GM18873 (cell line): Measurements from ENCODE around the gene PRR19.
"Not testable (repeated sequence)": the region's sequence is repeated elsewhere in the genome, so short reads cannot be mapped to it uniquely, and the experiment has no call there.

Experiments
- ATAC-seq: cut with Tn5 transposase; IDR thresholded peaks from one replicate; pipeline ENCODE4 v1.9.1; 2021; ENCODE audit warnings: mild to moderate bottlenecking, moderate library complexity, moderate number of reproducible peaks; ENCODE audit not compliant: unreplicated experiment, low FRiP score

PRR19 gene

DNA sequence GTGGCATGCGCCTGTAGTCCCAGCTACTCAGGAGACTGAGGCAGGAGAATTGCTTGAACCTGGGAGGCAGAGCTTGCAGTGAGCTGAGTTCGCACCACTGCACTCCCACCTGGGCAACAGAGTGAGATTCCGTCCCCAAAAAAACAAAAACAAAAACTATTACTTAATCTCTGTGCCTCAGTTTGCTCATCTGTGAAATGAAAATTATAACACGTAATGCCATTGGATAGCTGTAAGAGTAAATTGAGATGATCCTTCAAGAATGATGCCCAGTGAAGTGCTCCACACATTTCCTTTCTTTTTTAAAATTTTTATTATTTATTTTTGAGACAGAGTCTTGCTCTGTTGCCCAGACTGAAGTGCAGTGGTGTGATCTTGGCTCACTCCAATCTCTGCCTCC is 38.0 kb downstream of the PRR19 start:
- not testable (repeated sequence) for ATAC-seq

DNA sequence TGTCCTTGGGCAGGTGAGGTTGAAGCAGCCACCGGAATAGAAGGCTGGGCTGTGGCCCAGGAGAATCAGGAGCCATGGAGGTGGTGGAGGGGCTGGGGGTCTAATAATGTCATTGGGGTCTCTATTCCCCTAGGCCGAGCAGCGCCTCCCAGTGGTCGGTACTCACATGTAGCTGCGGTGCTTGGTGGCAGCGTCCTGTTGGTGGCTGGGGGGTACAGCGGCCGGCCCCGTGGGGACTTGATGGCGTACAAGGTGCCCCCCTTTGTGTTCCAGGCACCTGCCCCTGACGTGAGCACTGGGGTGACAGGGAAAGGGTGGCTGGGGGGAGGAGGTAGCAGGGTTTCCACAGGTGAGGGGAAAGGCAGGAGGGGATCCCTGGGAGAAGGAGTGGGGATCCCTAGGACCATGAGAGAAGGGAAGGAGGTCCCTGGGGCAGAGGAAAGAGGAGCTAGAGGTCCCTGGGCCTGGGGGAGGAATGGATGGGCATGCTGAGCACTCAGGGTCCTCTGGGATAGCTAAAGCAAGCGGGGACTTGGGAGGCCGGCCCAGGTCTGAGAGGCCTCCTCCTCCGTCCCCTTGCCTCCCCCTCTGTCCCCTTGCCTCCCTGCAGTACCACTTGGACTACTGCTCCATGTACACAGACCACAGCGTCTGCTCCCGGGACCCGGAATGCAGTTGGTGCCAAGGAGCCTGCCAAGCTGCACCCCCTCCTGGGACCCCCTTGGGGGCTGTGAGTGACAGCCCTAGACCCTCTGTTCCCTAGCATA is 41.6 kb downstream of the PRR19 start:
- ATAC-seq: no peak

DNA sequence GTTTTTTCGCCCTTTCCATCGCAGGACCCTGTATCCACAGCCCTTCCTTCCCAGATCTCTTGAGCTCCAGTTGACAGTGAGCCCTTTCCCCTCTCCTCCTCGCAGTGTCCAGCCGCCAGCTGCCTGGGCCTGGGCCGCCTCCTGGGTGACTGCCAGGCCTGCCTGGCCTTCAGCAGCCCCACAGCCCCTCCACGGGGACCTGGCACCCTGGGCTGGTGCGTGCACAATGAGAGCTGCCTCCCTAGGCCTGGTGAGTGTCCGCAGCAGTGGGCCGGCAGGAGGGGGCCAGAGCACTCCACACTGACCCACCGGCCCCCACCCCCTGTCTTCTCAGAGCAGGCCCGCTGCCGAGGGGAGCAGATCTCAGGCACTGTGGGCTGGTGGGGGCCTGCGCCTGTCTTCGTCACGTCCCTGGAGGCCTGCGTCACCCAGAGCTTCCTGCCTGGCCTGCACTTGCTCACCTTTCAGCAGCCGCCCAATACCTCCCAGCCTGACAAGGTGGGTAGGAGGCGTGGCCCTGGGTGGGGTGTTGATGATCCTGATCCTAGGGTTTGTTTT is 42.5 kb downstream of the PRR19 start:
- no peak for ATAC-seq

DNA sequence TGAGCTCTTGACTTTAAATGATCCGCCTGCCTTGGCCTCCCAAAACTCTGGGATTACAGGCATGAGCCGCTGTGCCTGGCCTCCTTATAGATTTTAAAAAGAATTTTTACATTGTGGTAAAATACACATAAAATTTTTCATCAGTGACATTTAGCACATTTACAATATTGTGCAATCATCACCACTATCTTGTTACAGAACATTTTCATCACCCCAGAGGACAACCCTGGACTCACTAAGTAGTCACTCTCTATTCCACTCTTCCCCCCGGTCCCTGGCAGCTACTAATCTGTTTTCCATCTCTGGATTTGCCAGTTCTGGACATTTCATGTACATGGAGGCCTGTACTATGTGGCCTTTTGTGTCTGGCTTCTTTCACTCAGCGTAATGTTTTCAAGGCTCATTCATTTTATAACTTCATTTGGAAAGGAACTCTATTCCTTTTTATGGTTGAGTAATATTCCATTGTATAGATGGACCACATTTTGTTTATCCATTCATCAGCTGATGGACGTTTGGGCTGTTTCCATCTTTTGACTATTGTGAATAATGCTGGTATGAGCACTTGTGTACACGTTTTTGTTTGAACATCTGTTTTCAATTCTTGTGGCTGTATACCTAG is 43.4 kb downstream of the PRR19 start:
- no peak for ATAC-seq

DNA sequence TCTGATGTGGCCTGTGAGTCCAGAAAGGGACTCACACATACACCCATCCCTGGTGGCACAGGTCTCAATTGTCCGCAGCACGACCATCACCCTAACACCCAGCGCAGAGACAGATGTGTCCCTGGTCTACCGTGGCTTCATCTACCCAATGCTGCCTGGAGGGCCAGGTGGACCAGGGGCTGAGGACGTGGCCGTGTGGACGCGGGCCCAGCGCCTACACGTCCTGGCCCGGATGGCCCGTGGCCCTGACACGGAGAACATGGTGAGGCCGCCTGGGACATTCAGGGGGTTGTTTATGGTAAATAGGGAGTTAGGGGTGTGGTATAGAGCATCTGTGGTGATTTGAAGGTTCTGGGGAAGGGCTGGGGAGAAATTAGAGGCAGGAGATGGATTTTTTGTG is 46.3 kb downstream of the PRR19 start:
- no peak for ATAC-seq

DNA sequence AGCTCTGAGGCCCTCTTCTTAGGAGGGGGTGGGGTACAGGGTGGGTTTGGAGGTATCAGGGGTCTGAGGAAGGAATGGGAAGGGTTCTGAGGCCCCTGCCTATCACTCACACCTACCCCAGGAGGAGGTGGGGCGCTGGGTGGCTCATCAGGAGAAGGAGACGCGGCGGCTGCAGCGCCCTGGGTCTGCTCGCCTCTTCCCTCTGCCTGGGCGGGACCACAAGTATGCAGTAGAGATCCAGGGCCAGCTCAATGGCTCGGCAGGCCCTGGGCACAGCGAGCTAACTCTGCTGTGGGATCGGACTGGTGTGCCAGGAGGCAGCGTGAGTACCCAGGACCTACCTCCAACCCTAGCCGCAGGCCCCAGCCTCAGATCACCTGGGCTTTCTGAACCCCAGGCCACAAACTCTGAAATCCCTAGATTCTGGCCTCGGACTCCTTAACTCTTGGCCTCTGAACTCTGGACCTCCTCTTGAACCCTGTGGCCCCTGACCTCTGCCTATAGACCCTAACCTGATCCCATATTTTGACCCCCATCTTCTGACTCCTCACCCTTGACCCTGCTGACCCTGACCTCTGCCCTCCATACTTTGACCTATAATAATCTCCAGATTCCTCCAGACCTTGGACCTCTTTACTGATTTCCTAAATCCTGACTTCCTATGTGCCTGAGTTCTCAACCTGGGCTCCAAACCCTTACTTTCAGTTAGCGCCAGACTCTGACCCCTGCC is 47.6 kb downstream of the PRR19 start:
- no peak for ATAC-seq

DNA sequence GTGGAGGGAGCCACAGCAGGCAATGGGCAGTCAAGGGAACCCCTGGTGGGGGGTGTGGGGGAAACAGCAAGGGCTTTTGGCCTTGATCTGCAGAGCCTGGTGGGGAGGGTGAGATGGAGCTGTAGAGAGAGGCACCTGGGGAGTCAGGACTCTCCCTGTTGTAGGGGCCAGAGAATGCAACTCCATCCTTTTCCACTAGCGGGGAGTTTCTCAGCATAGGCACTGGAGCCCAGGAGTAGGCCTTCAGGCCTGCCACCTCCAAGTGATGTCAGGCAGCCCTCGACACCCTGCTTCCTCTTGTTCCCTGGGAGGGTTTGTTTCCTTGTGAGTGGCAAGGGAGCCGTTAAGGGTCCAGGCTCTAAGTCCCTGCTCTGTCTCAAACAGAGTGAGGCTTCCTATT is 48.5 kb downstream of the PRR19 start:
- no peak for ATAC-seq

DNA sequence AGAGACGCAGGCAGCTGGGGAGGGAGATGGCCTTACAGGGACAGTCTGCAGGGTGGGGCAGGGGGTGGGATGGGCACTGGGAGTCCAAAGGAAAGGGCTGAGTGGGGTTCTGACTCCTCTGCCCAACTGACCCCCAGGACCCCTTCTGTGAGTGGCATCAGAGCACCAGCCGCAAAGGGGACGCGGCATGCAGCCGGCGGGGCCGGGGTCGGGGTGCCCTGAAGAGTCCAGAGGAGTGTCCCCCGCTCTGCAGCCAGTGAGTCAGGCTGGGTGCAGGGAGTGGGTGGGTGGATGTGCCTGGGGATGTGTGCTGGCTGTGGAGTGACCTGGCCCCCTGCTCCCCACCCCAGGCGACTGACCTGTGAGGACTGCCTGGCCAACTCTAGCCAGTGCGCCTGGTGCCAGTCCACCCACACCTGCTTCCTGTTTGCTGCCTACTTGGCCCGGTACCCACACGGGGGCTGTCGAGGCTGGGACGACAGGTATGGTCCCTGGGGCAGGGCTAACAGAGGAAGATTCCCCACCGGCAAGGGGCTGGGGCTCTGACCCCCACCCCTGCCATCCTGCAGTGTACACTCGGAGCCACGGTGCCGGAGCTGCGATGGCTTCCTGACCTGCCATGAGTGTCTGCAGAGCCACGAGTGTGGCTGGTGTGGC is 49.3 kb downstream of the PRR19 start:
- ATAC-seq: no peak

DNA sequence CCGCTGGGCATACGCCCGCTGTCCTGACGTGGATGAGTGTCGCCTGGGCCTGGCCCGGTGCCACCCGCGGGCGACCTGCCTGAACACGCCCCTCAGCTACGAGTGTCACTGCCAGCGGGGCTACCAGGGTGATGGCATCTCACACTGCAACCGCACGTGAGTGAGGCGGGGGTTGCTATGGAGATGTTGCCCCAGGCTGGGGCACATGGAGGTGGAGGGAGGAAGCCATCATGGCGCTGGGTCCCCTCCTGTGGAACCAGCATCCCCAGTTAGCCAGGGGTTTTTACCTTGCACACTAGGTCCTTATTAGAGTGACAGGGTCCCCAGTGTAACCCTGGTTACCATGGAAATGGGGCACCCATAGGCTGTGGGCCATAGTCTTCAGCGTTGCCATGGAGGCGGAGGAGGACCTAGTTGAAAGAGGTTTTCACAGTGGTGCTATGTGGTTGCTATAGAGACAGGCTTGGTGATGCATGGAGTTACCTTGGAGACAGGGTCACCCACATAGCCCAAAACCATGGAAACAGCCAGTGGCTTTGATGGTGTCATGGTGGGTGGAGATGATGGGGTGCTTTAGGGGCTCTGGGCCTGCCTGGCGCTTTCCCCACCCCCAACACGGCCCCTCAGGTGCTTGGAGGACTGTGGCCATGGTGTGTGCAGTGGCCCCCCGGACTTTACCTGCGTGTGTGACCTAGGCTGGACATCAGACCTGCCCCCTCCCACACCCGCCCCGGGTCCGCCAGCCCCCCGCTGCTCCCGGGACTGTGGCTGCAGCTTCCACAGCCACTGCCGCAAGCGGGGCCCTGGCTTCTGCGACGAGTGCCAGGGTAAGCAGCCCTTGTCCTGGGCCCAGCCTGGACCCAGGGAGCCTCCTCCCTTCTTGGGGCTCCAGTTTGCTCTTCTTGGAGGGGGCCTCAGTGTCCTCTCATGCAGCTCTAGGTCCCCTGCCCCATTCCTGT is 50.6 kb downstream of the PRR19 start:
- ATAC-seq: no peak

DNA sequence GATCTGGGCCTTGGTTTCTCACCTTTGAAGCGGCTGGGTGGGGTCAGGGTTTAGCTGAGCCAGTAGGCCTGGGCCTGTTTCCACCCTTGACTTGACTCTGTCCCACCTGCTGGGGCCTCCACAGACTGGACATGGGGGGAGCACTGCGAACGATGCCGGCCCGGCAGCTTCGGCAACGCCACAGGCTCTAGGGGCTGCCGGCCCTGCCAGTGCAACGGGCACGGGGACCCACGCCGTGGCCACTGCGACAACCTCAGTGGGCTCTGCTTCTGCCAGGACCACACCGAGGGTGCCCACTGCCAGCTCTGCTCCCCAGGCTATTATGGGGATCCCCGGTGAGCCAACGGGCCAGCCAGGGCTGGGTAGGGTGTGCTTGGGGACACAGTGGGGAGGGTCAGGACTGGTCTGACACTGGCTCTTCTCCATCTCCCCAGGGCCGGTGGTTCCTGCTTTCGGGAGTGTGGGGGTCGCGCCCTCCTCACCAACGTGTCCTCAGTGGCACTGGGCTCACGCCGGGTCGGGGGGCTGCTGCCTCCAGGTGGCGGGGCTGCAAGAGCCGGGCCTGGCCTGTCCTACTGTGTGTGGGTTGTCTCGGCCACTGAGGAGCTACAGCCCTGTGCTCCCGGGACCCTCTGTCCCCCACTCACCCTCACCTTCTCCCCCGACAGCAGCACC is 51.5 kb downstream of the PRR19 start:
- ATAC-seq: no peak

DNA sequence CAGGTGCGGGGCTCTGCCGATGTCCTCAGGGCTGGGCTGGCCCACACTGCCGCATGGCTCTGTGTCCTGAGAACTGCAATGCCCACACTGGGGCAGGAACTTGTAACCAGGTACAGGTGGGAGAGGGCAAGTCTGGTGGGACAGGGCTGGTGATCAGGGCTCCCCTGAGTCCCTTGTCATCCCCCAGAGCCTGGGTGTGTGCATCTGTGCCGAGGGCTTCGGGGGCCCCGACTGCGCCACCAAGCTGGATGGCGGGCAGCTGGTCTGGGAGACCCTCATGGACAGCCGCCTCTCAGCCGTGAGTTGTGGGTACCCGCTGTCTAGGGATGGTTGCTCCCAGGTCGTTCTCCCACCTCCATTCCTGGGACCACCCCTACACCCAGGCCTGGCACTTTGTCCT is 54.0 kb downstream of the PRR19 start:
- no peak for ATAC-seq

DNA sequence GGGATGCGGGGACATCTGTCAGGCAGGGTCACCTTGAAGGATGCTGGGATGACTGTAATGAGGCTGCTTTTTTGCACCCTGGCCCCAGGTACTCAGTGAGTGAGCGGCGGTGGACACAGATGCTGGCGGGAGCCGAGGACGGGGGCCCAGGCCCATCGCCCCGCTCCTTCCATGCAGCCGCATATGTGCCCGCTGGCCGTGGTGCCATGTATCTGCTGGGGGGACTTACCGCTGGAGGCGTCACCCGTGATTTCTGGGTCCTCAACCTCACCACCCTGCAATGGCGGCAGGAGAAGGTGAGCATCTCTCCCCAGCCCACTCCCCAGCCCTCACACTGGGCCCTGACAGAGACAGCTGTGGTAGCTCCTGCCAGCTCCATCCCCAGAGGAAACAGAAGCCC is 54.8 kb downstream of the PRR19 start:
- ATAC-seq: no peak

DNA sequence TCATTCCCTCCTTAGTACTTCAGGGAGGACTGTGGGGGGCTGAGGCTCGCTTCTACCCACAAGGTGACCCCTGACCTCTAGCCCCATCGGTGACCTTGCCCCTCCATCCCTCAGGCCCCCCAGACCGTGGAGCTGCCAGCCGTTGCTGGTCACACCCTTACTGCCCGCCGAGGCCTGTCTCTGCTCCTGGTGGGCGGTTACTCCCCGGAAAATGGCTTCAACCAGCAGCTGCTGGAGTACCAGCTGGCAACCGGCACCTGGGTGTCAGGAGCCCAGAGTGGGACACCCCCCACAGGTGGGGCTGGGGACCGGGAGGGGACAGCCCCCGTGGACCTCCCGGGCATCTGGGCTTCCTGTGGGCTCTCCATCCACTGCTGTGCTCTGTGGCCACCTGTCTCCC is 55.4 kb downstream of the PRR19 start:
- no peak for ATAC-seq
